Calu3 (cell line): ENCODE data around the gene SLC16A3. TPM values are rescaled to one million over a fixed set of nuclear protein-coding genes. Genes with fewer than 3 reads are reported as not detected.

Source experiments
- BruUV-seq: library from RNA; stranded (reverse); fragments of 400-500 nt; replicated peaks from 2 replicates; lab custom pipeline; 2021; lab: Mats Ljungman, UMichigan
- CTCF ChIA-PET: fragments of 300-600 bp; sonication (Branson Sonifier 250); formaldehyde crosslinking; loops from one replicate; lab custom pipeline; 2022; ENCODE audit warnings: antibody characterized with exemption; lab: Charles Lee
- DNase-seq: peaks from one replicate; pipeline ENCODE4 v3.0.0; 2022
- H3K27ac Mint-ChIP-seq: one replicate; pipeline ENCODE4 v1.8.0; 2022; ENCODE audit warnings: mixed read lengths; ENCODE audit not compliant: unreplicated experiment
- H3K27me3 Mint-ChIP-seq: one replicate; pipeline ENCODE4 v1.8.0; 2022; ENCODE audit warnings: mixed read lengths; ENCODE audit not compliant: unreplicated experiment
- H3K36me3 Mint-ChIP-seq: one replicate; pipeline ENCODE4 v1.8.0; 2022; ENCODE audit warnings: mild to moderate bottlenecking, moderate library complexity, mixed read lengths; ENCODE audit not compliant: insufficient read depth, unreplicated experiment
- H3K4me1 Mint-ChIP-seq: one replicate; pipeline ENCODE4 v1.8.0; 2022; ENCODE audit warnings: mild to moderate bottlenecking, low read depth, mixed read lengths; ENCODE audit not compliant: unreplicated experiment
- H3K4me3 Mint-ChIP-seq: one replicate; pipeline ENCODE4 v1.8.0; 2022; ENCODE audit warnings: mild to moderate bottlenecking, low read depth, moderate library complexity, mixed read lengths; ENCODE audit not compliant: unreplicated experiment
- H3K9me3 Mint-ChIP-seq: one replicate; pipeline ENCODE4 v1.8.0; 2022; ENCODE audit warnings: low read depth, mixed read lengths; ENCODE audit not compliant: unreplicated experiment
- CTCF ChIP-seq: fragments of 200-600 bp; IDR thresholded peaks from one replicate; pipeline ENCODE4 v1.8.0; 2022; ENCODE audit warnings: antibody characterized with exemption; ENCODE audit not compliant: unreplicated experiment
- intact Hi-C: fragments of 100-400 bp; cut with micrococcal nuclease; formaldehyde crosslinking; loops from one replicate; pipeline ENCODE4 v1.10.0; 2022; ENCODE audit not compliant: unreplicated experiment
- total RNA-seq: library from RNA; stranded (reverse); gene quantifications from 2 replicates; pipeline ENCODE4 v1.2.3, GENCODE V29; 2022

The SLC16A3 gene
- total RNA-seq, 1 experiment from 2014 or later: 47.2 TPM

GRCh38 chr17:82281076-82281475 lies 52.2 kb downstream of the SLC16A3 start:
- Mint-ChIP-seq H3K9me3 (no peaks in the 10 kb centered on the region), H3K27ac (no peak overlapping the region), H3K4me3 (peak overlapping the region; percentile 43), H3K4me1 (peaks cover 60% of the 10 kb centered on the region), H3K27me3 (no peaks in the 10 kb centered on the region), H3K36me3 (peaks cover 12% of the 10 kb centered on the region)
- CTCF ChIA-PET: interaction anchor here (1.5 kb wide), 1 partner anchor 17 kb away, joined by 3 read pairs; no protein-coding TSS in a partner anchor
- DNase-seq: no peak
- no peak for TF ChIP-seq CTCF
- intact Hi-C loops: no loop called here
- no TSS peak for BruUV-seq

- no peaks in the 10 kb centered on the region for H3K27me3 Mint-ChIP-seq
- H3K36me3 Mint-ChIP-seq: peaks cover 12% of the 10 kb centered on the region
- H3K4me3 Mint-ChIP-seq: peak overlapping the region; percentile 43
- intact Hi-C loops: no loop called here
- H3K9me3 Mint-ChIP-seq: no peaks in the 10 kb centered on the region
- peaks cover 54% of the 10 kb centered on the region for H3K4me1 Mint-ChIP-seq
- CTCF ChIA-PET: interaction anchor here (0.8 to 1.5 kb wide), 2 partner anchors 16 to 19 kb away, joined by 3 read pairs; no protein-coding TSS in a partner anchor
- no TSS peak for BruUV-seq
- peak overlapping the region; percentile 78 for H3K27ac Mint-ChIP-seq
- DNase-seq: peak; percentile 80
- TF ChIP-seq CTCF: no peak
Measured at GRCh38 chr17:82281502-82282238, 52.8 kb downstream of the SLC16A3 start.

DNA sequence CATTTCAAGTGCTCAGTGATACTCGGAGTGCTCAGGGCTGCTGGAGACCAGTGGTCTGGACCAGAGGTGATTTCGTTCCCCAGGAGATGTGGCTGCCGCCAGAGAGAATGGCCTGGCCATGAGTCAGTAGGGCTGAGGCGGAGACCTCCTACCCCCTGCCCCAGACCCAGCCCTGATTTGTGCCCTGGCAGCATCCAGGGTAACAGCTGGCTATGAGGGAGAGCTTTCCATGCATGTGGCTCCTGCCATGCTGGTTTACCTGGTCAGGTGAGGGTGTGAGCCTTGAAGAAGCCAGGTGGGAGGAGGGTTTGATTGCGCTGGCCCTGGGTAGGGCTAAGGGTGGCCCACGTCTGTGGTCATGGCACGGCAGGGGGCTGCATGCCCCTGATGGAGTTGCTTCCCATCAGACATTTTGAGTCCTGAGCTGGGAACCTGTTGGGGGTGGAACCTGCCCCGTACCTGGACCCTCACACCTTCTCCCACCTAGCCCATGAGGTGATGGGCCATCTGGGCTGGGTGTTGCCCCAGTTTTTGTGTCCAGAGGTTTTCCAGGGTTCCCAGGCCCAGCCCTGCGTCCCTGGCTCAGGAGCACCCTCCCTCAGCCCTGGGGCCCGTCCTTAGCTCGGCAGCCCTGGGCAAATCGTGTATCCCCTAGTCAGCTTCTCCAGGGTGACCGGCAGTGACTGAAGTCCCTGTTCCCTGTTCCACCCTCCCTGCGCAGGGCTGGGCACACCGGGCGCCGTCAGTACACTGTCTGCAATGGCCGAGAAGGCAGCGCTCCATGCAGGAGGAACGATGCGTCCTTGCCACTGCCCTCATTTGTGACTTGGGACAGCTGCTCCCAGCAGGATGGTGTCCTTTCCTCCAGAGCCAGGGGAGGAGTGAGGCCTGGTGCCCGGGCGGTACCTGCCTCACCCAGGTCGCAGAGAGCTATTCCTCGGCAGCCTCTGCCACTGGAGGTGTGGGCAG lies 53.7 kb downstream of the SLC16A3 start:
- no TSS peak for BruUV-seq
- Mint-ChIP-seq H3K4me1 (peaks cover 46% of the 10 kb centered on the region), H3K9me3 (no peaks in the 10 kb centered on the region), H3K4me3 (peak overlapping the region; percentile 7), H3K27me3 (no peaks in the 10 kb centered on the region), H3K27ac (peak overlapping the region; percentile 78), H3K36me3 (peaks cover 7% of the 10 kb centered on the region)
- intact Hi-C loops: no loop called here
- CTCF ChIA-PET: interaction anchor here (0.8 to 1.5 kb wide), 2 partner anchors 15 to 18 kb away, joined by 3 read pairs; no protein-coding TSS in a partner anchor
- DNase-seq: no peak
- TF ChIP-seq CTCF: no peak

DNA sequence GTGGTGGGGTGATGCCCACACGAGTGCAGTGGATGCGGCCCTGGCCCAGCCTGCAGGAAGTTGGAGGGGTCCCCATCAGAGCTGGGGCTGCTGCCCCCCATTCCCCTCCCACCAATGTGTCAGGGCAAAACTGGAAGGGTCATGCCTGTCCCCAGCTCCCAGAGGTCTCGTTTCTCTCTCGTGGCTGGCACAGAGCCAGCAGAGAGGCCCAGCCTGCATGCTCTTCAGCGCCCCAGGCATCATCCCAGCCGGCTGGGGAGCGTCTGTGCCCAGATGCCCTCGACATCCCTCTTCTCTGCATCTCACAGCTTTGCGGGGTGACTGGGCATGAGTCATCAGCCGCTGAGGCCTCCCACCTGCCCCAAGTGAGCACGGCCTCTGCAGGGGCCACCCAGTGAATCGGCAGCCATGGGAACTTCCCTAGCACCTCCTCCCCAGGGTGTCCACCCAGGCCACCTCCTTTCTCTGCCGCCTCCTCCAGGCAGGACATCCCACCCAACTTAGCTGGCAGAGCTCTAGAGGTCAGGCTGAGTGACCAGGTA lies 54.4 kb downstream of the SLC16A3 start:
- Mint-ChIP-seq H3K9me3 (no peaks in the 10 kb centered on the region), H3K36me3 (peaks cover 14% of the 10 kb centered on the region), H3K27me3 (no peaks in the 10 kb centered on the region), H3K4me1 (peaks cover 47% of the 10 kb centered on the region), H3K27ac (peak overlapping the region; percentile 33), H3K4me3 (peak overlapping the region; percentile 7)
- no TSS peak for BruUV-seq
- TF ChIP-seq CTCF: no peak
- peak; percentile 55 for DNase-seq
- intact Hi-C loops: no loop called here
- CTCF ChIA-PET: interaction anchor here (0.8 kb wide), 1 partner anchor 9 kb away, joined by 5 read pairs; no protein-coding TSS in a partner anchor
